Liver (tissue), 9 donors: ENCODE measurements around the gene LRIG1. TPM values are rescaled to one million over a fixed set of nuclear protein-coding genes. Genes with fewer than 3 reads are reported as not detected.

ENCODE experiments used
- DNase-seq: peaks from one replicate; pipeline ENCODE4 v3.0.0-alpha.2; 2017; ENCODE audit warnings: low spot score
- H3K27ac ChIP-seq, 2 donors: one replicate each; pipeline ENCODE4 v1.7.0; 2013; ENCODE audit warnings: inconsistent platforms in 2 of 2, low read length in 2 of 2, control low read depth in 1 of 2, low read depth in 1 of 2, mild to moderate bottlenecking in 1 of 2
- H3K27me3 ChIP-seq, 4 donors: one replicate each; pipeline versions ENCODE4 v1.6.1 to v1.7.0; 2013; ENCODE audit warnings: low read length in 3 of 4, inconsistent platforms in 1 of 4, mild to moderate bottlenecking in 1 of 4, moderate library complexity in 1 of 4; ENCODE audit not compliant: control insufficient read depth in 4 of 4, insufficient read depth in 4 of 4
- H3K36me3 ChIP-seq, 4 donors: one replicate each; pipeline versions ENCODE4 v1.6.1 to v1.7.0; 2013; ENCODE audit warnings: low read length in 3 of 4, mild to moderate bottlenecking in 3 of 4, low read depth in 1 of 4, moderate library complexity in 1 of 4; ENCODE audit not compliant: control insufficient read depth in 4 of 4, insufficient read depth in 3 of 4
- H3K4me1 ChIP-seq, 4 donors: one replicate each; pipeline versions ENCODE4 v1.6.1 to v1.7.0; 2013; ENCODE audit warnings: low read length in 3 of 4, mild to moderate bottlenecking in 3 of 4, moderate library complexity in 1 of 4; ENCODE audit not compliant: control insufficient read depth in 4 of 4, insufficient read depth in 4 of 4
- H3K4me3 ChIP-seq, 3 donors: one replicate each; pipeline versions ENCODE4 v1.6.1 to v1.7.0; 2013; ENCODE audit warnings: low read length in 3 of 3, control low read depth in 1 of 3, low read depth in 1 of 3, mild to moderate bottlenecking in 1 of 3
- H3K9ac ChIP-seq, 2 donors: one replicate each; pipeline ENCODE4 v1.7.0; 2013; ENCODE audit warnings: low read length in 2 of 2, mild to moderate bottlenecking in 2 of 2, moderate library complexity in 2 of 2, control low read depth in 1 of 2, low read depth in 1 of 2
- H3K9me3 ChIP-seq, 4 donors: one replicate each; pipeline versions ENCODE4 v1.6.1 to v1.7.0; 2013; ENCODE audit warnings: low read length in 3 of 4; ENCODE audit not compliant: control insufficient read depth in 4 of 4
- ATF3 ChIP-seq: IDR thresholded peaks from 2 replicates; pipeline ENCODE4 v1.6.1; 2016; ENCODE audit warnings: antibody characterized with exemption
- EGR1 ChIP-seq, 2 donors: IDR thresholded peaks; 2 replicates each; pipeline ENCODE4 v1.6.1; 2016 to 2018; ENCODE audit warnings: antibody characterized with exemption in 2 of 2, low read depth in 2 of 2
- FOXA1 ChIP-seq: IDR thresholded peaks from 2 replicates; pipeline ENCODE4 v1.6.1; 2016; ENCODE audit warnings: antibody characterized with exemption
- FOXA2 ChIP-seq: IDR thresholded peaks from 2 replicates; pipeline ENCODE4 v1.6.1; 2016; ENCODE audit warnings: antibody characterized with exemption
- GABPA ChIP-seq, 2 donors: IDR thresholded peaks in 1 of 2; conservative IDR thresholded peaks in 1 of 2; 2 replicates each; pipeline ENCODE4 v1.6.1; 2016; ENCODE audit warnings: antibody characterized with exemption in 2 of 2, mild to moderate bottlenecking in 1 of 2, moderate library complexity in 1 of 2
- HNF4A ChIP-seq, 2 donors: conservative IDR thresholded peaks; 2 replicates each; pipeline ENCODE4 v1.6.1; 2016; ENCODE audit warnings: antibody characterized with exemption in 2 of 2, mild to moderate bottlenecking in 2 of 2
- HNF4G ChIP-seq: IDR thresholded peaks from 2 replicates; pipeline ENCODE4 v1.6.1; 2016; ENCODE audit warnings: antibody characterized with exemption
- JUND ChIP-seq, 2 donors: IDR thresholded peaks; 2 replicates each; pipeline ENCODE4 v1.6.1; 2016; ENCODE audit warnings: antibody characterized with exemption in 2 of 2
- MAX ChIP-seq: IDR thresholded peaks from 2 replicates; pipeline ENCODE4 v1.6.1; 2016; ENCODE audit warnings: antibody characterized with exemption
- NR2F2 ChIP-seq: IDR thresholded peaks from 2 replicates; pipeline ENCODE4 v1.6.1; 2016; ENCODE audit warnings: antibody characterized with exemption
- RAD21 ChIP-seq, 2 donors: IDR thresholded peaks; 2 replicates each; pipeline ENCODE4 v1.6.1; 2016; ENCODE audit warnings: antibody characterized with exemption in 2 of 2, mild to moderate bottlenecking in 2 of 2
- REST ChIP-seq: IDR thresholded peaks from 2 replicates; pipeline ENCODE4 v1.6.1; 2016; ENCODE audit warnings: antibody characterized with exemption, mild to moderate bottlenecking
- SP1 ChIP-seq: IDR thresholded peaks from 2 replicates; pipeline ENCODE4 v1.6.1; 2018; ENCODE audit warnings: antibody characterized with exemption, mild to moderate bottlenecking
- TAF1 ChIP-seq: conservative IDR thresholded peaks from 2 replicates; pipeline ENCODE4 v1.6.1; 2016; ENCODE audit warnings: antibody characterized with exemption, mild to moderate bottlenecking
- YY1 ChIP-seq: IDR thresholded peaks from 2 replicates; pipeline ENCODE4 v1.6.1; 2016; ENCODE audit warnings: antibody characterized with exemption, mild to moderate bottlenecking
- WGBS: extraction: QIAGEN DNeasy Blood & Tissue Kit; methylation state at CpG from one replicate; pipeline ENCODE4 v1.1.7; 2013; 5-methylcytosine and 5-hydroxymethylcytosine counted together
- polyA plus RNA-seq, 2 donors: library from polyadenylated mRNA; stranded (reverse) in 1 of 2; unstranded in 1 of 2; fragments of 200-250 nt in 1 of 2; fragments of >200 nt in 1 of 2; fragmentation: Nextera tagmentation in 1 of 2; extraction: Ambion mirVana in 1 of 2; gene quantifications; one replicate each; pipeline versions ENCODE4 v1.2.1 to v1.2.3, GENCODE V29; 2013 to 2015
- total RNA-seq, 2 donors: library from RNA; depleted of rRNA; stranded (reverse); fragments of >200 nt; gene quantifications; one replicate each; pipeline ENCODE4 v1.2.3, GENCODE V29; 2014
- TF ChIP-seq, protein P1 (sequence below): fragments of 150-350 bp; IDR thresholded peaks from 2 replicates; pipeline ENCODE4 v1.5.1; 2017; ENCODE audit warnings: improper control_type of control experiment, low read depth, low read length; ENCODE audit not compliant: missing input control
- TF ChIP-seq, protein P2 (sequence below): IDR thresholded peaks from 2 replicates; pipeline ENCODE4 v1.6.1; 2016; ENCODE audit warnings: antibody characterized with exemption
- donor health status: healthy.
- donor health status: healthy.
- donor health status: healthy.
- donor health status: healthy.
- donor health status: healthy.

LRIG1 gene
- total and polyA plus RNA-seq, 4 donors, result 9.4 to 48.9 (median 12.9) TPM

DNA sequence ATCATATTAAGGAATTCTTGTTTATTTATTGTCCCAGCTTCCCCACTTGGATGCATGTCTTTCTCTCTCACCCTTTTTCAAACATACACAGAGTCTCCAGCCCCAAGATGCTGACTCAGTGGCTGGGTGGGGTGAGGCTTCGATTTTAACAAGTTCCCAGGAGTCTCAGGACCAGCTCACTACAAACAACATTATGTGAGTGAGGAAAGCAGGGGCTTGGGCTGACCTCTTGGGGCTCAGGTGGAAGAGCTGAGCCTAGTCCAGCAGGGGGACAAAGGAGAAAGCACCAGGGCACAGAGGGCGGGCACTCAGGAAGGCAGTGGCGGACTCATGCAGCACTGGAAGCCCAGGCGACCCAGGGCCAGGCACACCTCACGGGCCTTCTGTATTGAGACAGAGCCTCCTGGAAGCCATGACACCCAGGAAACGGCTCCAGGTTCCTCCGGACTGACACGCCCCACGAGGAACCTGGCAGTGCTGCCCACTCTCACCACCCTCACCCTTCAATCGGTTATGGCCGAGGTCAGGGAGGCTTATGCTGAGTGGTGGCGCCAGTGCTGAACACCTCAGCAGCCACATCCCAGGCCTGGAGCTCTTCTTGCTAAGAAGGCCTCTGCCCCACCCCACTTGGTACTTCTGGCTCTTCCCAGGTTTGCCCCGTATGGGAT lies 97.4 kb downstream of the LRIG1 start:
- H3K9me3 ChIP-seq, result no peaks in the 10 kb centered on the region
- WGBS, result 86% methylated on average over 13 of the region's 13 CpGs
- no peak overlapping the region for H3K4me3 ChIP-seq
- H3K9ac ChIP-seq, result no peak overlapping the region
- no peaks in the 10 kb centered on the region for H3K27me3 ChIP-seq
- H3K27ac ChIP-seq, result no peak overlapping the region
- peaks cover 4 to 25% (median 11%) of the 10 kb centered on the region in 4 donors for H3K36me3 ChIP-seq
- TF ChIP-seq, protein P1, sequence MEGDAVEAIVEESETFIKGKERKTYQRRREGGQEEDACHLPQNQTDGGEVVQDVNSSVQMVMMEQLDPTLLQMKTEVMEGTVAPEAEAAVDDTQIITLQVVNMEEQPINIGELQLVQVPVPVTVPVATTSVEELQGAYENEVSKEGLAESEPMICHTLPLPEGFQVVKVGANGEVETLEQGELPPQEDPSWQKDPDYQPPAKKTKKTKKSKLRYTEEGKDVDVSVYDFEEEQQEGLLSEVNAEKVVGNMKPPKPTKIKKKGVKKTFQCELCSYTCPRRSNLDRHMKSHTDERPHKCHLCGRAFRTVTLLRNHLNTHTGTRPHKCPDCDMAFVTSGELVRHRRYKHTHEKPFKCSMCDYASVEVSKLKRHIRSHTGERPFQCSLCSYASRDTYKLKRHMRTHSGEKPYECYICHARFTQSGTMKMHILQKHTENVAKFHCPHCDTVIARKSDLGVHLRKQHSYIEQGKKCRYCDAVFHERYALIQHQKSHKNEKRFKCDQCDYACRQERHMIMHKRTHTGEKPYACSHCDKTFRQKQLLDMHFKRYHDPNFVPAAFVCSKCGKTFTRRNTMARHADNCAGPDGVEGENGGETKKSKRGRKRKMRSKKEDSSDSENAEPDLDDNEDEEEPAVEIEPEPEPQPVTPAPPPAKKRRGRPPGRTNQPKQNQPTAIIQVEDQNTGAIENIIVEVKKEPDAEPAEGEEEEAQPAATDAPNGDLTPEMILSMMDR, result no peak
- TF ChIP-seq NR2F2 (no peak), RAD21 (IDR thresholded peaks at IDR 0.05) (no peak)
- TF ChIP-seq, protein P2, sequence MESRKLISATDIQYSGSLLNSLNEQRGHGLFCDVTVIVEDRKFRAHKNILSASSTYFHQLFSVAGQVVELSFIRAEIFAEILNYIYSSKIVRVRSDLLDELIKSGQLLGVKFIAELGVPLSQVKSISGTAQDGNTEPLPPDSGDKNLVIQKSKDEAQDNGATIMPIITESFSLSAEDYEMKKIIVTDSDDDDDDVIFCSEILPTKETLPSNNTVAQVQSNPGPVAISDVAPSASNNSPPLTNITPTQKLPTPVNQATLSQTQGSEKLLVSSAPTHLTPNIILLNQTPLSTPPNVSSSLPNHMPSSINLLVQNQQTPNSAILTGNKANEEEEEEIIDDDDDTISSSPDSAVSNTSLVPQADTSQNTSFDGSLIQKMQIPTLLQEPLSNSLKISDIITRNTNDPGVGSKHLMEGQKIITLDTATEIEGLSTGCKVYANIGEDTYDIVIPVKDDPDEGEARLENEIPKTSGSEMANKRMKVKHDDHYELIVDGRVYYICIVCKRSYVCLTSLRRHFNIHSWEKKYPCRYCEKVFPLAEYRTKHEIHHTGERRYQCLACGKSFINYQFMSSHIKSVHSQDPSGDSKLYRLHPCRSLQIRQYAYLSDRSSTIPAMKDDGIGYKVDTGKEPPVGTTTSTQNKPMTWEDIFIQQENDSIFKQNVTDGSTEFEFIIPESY, result no peak
- no peak for DNase-seq
- peaks cover 2 to 41% (median 22%) of the 10 kb centered on the region in 4 donors for H3K4me1 ChIP-seq

GRCh38 chr3:66402596-66403290 lies 98.1 kb downstream of the LRIG1 start:
- H3K4me1 ChIP-seq, result peaks cover 2 to 35% (median 22%) of the 10 kb centered on the region in 4 donors
- DNase-seq, result no peak
- WGBS, result 94% methylated on average over 13 of the region's 13 CpGs
- H3K27me3 ChIP-seq, result no peaks in the 10 kb centered on the region
- no peak overlapping the region for H3K4me3 ChIP-seq
- H3K27ac ChIP-seq, result no peak overlapping the region
- no peak for TF ChIP-seq HNF4G
- TF ChIP-seq TAF1, result no peak
- TF ChIP-seq SP1, result no peak
- TF ChIP-seq FOXA2, result no peak
- TF ChIP-seq ATF3, result no peak
- no peak for TF ChIP-seq HNF4A (conservative IDR thresholded peaks at IDR 0.05)
- TF ChIP-seq, protein P2, result no peak
- TF ChIP-seq, protein P1, result no peak
- no peak for TF ChIP-seq GABPA (IDR thresholded peaks at IDR 0.05 in 1 of 2, conservative IDR thresholded peaks at IDR 0.05 in 1 of 2)
- no peak for TF ChIP-seq JUND (IDR thresholded peaks at IDR 0.05)
- no peak for TF ChIP-seq NR2F2
- TF ChIP-seq FOXA1, result no peak
- no peak for TF ChIP-seq RAD21 (IDR thresholded peaks at IDR 0.05)
- no peak for TF ChIP-seq REST
- TF ChIP-seq EGR1 (IDR thresholded peaks at IDR 0.05; ENCODE audit: low read depth in 2 of 2), result no peak
- TF ChIP-seq YY1, result no peak
- TF ChIP-seq MAX, result no peak
- no peak overlapping the region for H3K9ac ChIP-seq
- peaks cover 4 to 31% (median 15%) of the 10 kb centered on the region in 4 donors for H3K36me3 ChIP-seq
- H3K9me3 ChIP-seq, result no peaks in the 10 kb centered on the region
